Femur (tissue), 1 donor: ENCODE measurements around the gene CCDC124.

Experiments used
- DNase-seq: peaks from one replicate; pipeline ENCODE4 v3.0.0-alpha.2; 2017

The CCDC124 gene

GRCh38 chr19:17936379-17936778, 3.6 kb downstream of the CCDC124 start:
- no peak for DNase-seq

DNA sequence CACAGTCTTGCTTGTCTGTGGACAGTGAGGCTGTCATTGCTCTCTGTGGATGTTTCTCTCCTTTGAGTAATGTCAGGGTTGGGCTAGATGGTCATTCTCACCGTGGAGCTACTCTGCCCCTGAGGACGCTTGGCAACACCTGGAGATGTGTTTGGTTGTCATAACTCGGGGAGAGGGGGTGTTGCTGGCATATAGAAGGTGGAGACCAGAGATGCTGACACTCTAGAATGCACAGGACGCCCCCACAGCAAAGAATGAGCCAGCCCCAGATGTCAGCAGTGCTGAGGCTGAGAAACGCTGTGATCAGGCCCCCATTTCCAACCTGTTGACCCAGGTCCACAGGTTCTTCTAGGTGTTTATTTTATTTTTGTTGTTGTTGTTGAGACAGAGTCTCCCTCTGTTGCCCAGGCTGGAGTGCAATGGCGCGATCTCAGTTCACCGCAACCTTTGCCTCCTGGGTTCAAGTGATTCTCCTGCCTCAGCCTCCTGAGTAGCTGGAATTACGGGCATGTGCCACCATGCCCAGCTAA, 4.6 kb downstream of the CCDC124 start:
- no peak for DNase-seq

- peak; percentile 85 for DNase-seq
These were observed 5.5 kb downstream of the CCDC124 start for GRCh38 chr19:17938092-17938845.

GRCh38 chr19:17942181-17942580, 9.4 kb downstream of the CCDC124 start:
- DNase-seq, result no peak

GRCh38 chr19:17942582-17943273, 9.9 kb downstream of the CCDC124 start:
- DNase-seq, result no peak

- no peak for DNase-seq
These were observed 10.7 kb downstream of the CCDC124 start for GRCh38 chr19:17943274-17944221.

GRCh38 chr19:17944301-17944700, 11.5 kb downstream of the CCDC124 start:
- DNase-seq, result no peak

DNA sequence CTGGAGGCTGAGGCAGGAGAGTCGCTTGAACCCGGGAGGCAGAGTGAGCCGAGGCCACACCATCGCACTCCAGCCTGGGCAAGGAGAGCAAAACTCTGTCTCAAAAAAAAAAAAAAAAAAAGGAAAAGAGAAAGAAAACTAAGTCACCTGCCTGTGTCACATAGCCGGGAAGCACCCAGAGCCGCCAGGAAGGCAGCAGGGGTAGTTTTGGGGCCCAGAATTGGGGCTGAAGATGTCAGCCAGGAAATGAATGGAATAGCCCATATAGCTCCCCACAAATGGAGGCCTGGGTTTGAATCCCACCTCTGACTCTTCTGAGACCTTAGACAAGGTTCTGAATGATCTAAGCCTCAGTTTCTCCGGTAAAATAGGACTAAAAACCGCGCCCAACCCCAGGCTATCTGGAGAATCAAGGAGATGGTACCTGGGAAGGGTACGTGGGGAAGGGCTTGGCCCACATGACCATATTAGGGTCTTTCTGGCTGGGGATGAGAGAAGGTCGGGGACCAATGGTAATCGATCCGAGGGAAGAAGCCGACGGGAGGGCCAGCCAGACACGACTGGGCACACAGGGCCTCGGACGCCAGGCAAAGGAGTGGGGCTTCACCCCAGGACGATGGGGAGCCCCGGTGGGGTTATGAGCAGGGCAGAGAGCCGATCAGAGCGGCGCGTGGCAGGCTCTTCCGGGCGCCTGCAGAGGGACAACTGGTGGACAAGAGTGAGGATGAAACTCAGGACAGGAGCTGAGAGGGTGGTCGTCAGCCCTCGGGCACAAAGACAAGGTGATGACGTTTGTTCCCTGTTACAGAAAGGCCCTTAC, 14.4 kb downstream of the CCDC124 start:
- DNase-seq, result no peak

DNA sequence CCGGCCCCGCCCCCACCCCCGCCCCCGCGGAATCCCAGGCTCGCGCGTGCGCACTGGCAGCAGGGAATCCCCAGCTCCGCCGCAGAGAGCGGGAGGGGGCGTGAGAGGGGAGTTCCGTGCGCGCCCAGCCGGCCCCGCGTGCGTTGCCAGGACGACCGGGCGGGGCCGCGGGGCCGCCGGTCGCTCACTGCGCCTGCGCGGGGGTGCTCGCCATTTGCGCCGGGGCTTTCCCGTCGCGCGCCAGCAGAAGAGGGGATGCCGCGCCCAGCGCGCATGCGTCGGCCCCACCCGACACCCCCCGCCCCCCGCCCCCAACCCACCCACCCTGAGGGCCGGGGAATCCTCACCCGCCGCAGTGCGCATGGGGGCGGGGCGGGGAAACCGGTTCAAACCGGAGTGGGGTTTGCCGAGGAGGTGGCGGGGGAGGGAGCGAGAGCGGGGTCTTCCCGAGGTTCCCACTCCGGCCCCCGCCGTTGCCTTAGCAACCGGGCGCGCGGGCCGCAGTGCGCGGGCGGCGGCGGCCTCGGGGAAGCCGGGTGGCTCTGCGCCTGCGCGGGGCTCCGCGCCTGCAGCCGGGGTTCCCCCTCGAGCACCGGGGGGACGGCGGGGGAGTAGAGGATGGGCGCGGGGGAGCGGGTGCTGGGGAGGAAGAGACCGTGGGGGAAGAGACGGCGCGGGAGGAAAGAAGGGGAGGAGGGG, 15.1 kb downstream of the CCDC124 start:
- DNase-seq, result peak; percentile 97

DNA sequence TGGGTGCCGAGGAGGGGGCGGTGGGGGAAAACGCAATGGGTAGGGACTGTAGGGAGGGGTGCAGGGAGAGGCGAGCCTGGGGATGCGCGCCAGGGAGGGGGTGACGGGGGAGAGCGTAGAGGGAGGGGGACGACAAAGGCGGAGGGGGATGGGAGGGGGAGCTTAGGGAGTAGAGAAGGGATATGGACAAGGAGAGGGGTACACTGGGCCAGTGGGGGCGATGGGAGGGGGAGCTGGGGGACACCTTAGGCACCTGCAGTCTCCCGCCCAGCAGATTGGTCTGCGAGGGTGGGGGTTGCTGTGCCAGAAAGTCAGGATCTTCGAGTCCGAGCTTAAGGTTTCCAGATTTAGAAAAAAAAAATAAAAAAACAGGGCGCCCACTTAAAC, 15.7 kb downstream of the CCDC124 start:
- peak; percentile 66 for DNase-seq

DNA sequence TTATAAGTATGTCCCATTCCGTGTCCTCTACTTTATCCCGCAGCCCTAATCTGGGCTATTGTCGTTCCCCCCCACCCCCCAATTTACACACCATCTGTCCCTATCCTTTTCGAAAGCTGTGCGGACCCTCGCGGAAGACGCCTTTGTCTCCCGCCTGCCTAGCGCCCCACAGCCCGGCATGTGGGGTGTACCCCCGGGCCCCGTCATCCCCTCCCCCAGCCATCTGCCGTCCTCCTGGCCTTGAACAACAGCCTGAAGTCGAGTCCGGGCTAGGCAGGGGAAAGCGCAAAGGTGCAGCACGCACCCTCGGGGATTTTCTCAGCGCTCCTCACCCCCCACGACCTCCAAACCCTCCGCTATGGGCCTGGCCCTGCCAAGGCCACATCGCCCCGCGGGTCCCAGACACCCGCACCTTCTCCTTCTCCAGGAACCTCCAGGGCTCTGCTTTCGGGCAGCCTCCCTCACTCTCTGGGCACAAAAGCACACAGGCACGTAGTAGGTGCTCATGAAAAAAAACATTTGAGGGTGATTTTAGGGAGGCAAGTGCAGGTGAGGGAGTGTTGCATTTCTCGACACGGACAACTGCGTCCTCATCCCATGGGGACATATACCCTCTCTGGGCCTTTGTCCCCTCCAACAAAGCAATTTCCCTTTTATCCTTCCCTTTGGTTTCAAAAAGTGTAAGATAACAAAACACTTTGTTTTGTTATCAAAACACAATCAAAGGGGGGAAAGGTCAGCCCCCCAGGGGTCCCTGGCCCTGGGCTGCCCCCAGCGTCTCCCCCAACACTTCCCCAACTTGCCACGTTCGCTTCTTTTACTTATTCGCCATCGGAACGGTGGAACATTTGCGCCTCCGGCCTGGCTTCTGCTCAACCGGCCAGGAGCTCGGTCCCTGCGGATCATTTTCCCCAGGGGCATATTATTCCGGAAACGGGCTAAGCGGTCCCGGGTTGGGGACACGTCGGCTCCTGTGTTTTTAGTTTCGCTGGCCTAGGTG, 16.4 kb downstream of the CCDC124 start:
- DNase-seq, result no peak

DNA sequence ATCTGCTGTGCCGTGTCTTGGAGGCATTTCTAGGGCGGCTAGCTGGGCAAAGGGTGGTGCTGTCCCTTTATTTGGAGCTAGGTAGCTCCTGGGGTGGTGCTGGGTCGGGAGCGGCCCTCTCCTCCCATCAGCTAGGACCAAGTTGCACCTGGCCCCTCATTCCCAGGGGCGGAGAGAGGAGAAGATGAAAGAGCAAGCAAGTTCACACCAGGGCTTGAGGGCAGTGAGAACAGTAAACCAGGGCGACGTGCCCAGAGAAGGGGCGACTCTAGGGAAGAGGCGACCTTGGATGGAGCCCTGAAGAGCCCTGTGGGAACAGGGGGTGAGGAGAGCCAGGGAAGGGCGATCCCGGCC, 17.1 kb downstream of the CCDC124 start:
- no peak for DNase-seq

- no peak for DNase-seq
These were observed 17.7 kb downstream of the CCDC124 start for GRCh38 chr19:17950310-17951156.

- no peak for DNase-seq
These were observed 18.6 kb downstream of the CCDC124 start for GRCh38 chr19:17951157-17951989.

DNA sequence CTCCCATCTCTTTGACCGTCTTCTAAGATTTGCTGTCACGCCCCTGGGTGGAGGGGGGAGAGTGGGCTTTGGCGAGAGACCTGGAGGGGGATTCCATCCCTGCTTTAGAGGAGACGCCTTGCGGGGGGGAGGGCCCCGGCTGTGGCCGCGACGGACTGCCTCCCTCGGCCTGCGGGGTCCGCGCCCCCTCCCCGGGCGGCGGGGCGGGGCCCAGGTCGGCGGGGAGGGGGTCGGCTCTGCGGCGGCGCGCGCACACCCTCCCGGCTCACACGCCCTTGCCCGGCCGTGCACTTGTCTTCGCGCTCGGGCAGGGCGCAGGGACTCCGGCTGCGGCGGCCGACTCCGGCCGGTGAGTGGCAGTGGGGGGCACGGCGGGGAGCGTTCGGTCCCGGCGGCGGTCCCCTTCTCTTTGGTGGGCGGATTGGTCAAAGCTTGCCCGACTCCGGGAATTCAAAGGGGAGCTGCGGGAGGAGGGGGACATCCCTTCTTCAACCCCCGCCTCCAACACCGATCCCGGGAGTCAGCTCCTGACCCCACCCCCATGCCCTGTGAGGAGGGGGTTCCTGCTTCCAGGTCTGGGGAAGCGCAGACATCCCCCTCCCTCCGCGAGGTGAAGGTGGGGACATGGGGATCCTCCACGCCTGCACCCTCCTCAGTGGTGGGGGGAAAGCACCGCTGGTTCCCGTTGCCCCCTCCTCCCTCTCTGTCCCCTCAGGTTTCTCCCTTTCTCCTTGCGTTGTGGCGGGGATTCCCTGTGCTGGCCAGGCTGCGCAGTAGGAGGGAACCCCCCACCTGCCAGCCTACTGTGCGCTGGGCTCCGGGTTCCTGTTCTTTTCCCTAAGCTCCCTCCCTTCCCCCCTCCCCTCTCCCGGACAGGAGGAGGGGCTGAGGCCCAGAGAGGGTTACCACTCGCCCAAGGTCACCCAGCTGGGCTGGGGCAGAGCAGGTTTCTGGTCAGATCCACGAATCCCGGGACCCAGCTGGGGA, 19.5 kb downstream of the CCDC124 start:
- DNase-seq, result no peak

DNA sequence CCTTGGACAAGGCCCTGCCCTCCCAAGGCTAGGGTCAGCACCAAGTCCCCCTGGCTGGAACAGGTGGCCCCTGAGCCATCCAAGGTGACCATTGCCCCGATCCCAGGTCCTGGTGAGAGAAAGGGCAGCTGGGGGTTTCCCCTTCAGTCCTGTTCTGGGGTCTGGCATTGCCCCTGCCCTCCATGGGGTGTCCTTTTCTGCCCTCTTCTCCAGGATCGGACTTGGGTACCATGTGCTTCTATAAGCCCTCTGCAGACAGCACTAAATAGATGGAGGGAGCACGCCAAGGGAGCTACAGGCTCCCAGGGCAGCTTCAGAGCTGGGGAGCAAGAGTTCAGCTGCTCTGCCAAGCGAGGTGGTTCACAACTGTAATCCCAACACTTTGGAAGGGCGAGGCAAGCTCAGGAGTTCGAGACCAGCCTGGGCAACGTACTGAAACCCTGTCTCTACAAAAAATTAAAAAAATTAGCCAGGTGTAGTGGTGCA, 20.5 kb downstream of the CCDC124 start:
- no peak for DNase-seq

DNA sequence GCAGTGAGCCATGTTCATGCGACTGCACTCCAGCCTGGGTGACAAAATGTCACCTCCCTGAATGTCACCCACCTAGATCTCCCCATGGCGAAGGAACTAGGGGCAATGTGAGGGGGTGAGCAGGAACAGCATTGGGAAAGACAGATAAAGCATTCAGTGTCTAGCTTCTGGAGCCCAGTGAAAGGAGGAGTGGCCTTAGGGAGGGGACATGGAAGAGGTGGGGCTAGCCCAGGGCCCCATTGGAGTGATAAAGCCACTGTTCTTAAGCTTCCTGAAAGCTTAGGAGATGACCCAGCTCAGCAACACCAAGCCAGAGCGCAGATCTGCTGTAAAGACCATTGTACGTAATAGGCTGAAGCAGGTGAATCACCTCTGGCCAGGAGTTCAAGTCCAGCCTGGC, 21.1 kb downstream of the CCDC124 start:
- DNase-seq, result no peak
